HG03135 (cell line): ENCODE results near the gene SLC30A3.
"Not testable (repeated sequence)": the region's sequence is repeated elsewhere in the genome, so short reads cannot be mapped to it uniquely, and the experiment has no call there.

Experiments
- ATAC-seq: cut with Tn5 transposase; IDR thresholded peaks from one replicate; pipeline ENCODE4 v1.9.1; 2021; ENCODE audit warnings: mild to moderate bottlenecking, moderate library complexity; ENCODE audit not compliant: unreplicated experiment

Gene SLC30A3

GRCh38 chr2:27262379-27263286, at the start of gene SLC30A3:
Gene SLC30A3, minus strand, starts transcription at chr2:27263047. Its CDS starts 141 bp downstream, at chr2:27262906.
- ATAC-seq: no peak

- no peak for ATAC-seq
These were observed 49.3 kb upstream of the SLC30A3 start for GRCh38 chr2:27312152-27312551.

GRCh38 chr2:27309651-27310050, 46.8 kb upstream of the SLC30A3 start:
- no peak for ATAC-seq

GRCh38 chr2:27308359-27308881, 45.6 kb upstream of the SLC30A3 start, which contains the start of gene UCN:
Gene UCN, minus strand, starts transcription at chr2:27308445. Its CDS starts 550 bp downstream, at chr2:27307895.
- ATAC-seq: no peak

- ATAC-seq: no peak
These were observed 44.9 kb upstream of the SLC30A3 start for GRCh38 chr2:27307545-27308358.

- no peak for ATAC-seq
These were observed 44.4 kb upstream of the SLC30A3 start for GRCh38 chr2:27307287-27307544.

- no peak for ATAC-seq
These were observed 43.9 kb upstream of the SLC30A3 start for GRCh38 chr2:27306573-27307286.

- ATAC-seq: no peak
These were observed 43.3 kb upstream of the SLC30A3 start for GRCh38 chr2:27306136-27306535.

GRCh38 chr2:27305516-27305915, 42.7 kb upstream of the SLC30A3 start:
- ATAC-seq: no peak

- ATAC-seq: no peak
These were observed 41.8 kb upstream of the SLC30A3 start for GRCh38 chr2:27304488-27305240.

- ATAC-seq: no peak
These were observed 40.5 kb upstream of the SLC30A3 start for GRCh38 chr2:27303093-27304025.

GRCh38 chr2:27300606-27301005, 37.8 kb upstream of the SLC30A3 start:
- ATAC-seq: not testable (repeated sequence)

GRCh38 chr2:27298391-27299080, 35.7 kb upstream of the SLC30A3 start:
- no peak for ATAC-seq

- ATAC-seq: no peak
These were observed 34.3 kb upstream of the SLC30A3 start for GRCh38 chr2:27297195-27297594.

GRCh38 chr2:27296481-27296880, 33.6 kb upstream of the SLC30A3 start:
- ATAC-seq: no peak

- ATAC-seq: no peak
These were observed 32.1 kb upstream of the SLC30A3 start for GRCh38 chr2:27294928-27295327.

- ATAC-seq: no peak
These were observed 29.0 kb upstream of the SLC30A3 start for GRCh38 chr2:27291865-27292264.

- ATAC-seq: no peak
These were observed 27.7 kb upstream of the SLC30A3 start for GRCh38 chr2:27290549-27290948.

- ATAC-seq: no peak
These were observed 25.8 kb upstream of the SLC30A3 start for GRCh38 chr2:27288610-27289009.
